GM12872 (cell line): ENCODE results near the gene SENP6.

Source experiments
- CTCF ChIP-seq: IDR thresholded peaks from 3 replicates; pipeline ENCODE4 v1.5.1; 2011; ENCODE audit warnings: low read depth, mild to moderate bottlenecking, low read length, moderate library complexity; ENCODE audit not compliant: insufficient read depth

Gene SENP6

DNA sequence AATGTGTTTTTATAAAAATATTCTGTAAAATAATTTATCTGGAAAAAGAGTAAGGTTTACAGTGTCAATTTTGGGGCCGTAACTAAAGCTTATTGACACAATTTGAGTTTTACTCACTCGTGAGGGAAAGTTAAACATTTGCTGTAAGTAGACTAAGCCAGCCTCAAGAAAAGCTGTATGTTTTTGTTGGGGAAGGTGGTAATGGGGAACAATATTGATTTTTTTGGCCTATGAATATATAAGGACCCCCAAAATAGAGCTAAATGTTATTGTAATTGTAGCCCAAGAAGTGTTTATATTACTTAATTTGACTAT is 1.4 kb downstream of the SENP6 start:
- TF ChIP-seq CTCF = no peak

GRCh38 chr6:75604294-75604693 is 2.6 kb downstream of the SENP6 start:
- no peak for TF ChIP-seq CTCF

- no peak for TF ChIP-seq CTCF
These were observed 4.0 kb downstream of the SENP6 start for GRCh38 chr6:75605635-75606034.

DNA sequence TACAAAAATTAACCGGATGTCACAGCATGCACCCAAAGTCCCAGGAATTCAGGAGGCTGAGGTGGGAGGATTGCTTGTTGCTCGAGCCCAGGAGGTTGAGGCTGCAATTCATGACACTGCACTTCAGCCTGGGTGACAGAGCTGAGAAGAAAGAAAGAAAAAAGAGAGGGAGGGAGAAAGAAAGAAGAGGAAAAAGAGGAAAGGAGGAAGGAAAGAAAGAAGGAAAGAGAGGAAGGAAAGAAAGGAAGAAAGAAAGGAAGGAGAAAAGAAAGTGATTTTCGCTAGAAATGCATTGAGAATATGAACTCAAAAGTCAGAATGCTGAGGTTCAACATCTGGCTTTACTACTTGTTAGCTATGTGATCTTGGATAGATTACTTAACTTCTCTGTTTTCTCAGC is 6.6 kb downstream of the SENP6 start:
- TF ChIP-seq CTCF = no peak

DNA sequence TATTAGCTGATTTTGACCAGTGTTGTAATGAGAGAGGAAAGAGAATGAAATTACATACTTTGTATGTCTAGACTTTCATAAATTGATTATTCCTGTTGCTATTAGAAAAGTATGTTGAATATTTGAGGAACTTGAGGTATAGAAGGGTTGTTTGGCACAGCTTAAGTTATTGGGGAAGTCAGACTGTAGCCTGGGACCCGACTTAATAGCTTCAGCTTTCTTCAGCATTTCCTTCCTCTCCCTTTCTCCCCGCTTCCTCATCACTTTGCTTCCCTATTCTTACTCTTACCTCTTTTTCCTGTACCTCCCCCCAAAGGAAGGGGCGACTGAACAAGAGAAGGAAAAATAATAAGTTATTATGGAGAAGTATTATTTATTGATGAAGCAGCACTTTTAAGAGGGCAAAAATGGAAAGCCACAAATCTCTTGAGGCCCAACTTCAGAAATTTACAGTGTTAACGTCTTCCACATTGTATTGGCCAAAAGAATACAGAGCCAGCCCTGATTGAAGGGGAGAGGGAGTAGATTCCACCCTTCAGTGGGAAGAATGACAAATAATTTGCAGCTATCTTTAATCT is 7.4 kb downstream of the SENP6 start:
- TF ChIP-seq CTCF = no peak

DNA sequence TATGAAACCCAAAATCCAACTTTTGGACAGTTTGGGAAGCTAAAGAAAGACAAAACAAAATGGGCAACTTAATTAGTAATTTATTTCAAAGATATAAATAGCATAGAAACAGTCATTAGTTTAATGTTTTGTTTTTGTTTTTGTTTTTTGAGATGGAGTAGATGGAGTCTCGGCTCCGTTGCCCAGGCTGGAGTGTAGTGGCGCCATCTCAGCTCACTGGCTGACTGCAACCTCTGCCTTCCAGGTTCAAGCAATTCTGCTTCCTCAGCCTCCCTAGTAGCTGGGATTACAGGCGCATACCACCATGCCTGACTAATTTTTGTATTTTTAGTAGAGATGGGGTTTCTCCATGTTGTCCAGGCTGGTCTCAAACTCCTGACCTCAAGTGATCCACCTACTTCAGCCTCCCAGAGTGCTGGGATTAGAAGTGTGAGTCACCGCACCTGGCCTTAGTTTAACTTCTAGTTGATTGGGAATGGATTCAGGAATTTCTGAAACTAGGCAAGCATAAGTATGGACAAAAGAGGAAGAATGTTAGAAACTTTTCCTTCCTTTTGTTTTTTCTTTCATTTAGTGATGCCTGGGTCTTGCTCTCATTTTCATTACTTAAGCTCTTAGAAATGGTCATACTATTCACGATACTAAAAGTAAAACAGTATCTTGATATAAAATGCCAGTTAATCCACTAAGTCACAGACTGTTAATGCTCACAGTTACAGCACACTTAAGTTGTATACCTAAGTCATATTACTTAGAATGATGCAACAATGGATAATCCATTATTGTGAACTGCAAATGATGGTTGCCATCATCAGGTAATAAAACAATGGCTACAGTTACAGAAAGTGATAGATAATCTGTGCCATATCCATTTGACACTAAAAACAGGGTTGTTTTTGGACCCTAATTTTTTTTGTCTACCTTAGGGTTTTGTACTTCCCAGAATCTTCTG is 8.2 kb downstream of the SENP6 start:
- no peak for TF ChIP-seq CTCF

GRCh38 chr6:75611011-75611701 is 9.5 kb downstream of the SENP6 start:
- TF ChIP-seq CTCF = no peak
